ENCODE measurements around the gene PCCB.

DNA sequence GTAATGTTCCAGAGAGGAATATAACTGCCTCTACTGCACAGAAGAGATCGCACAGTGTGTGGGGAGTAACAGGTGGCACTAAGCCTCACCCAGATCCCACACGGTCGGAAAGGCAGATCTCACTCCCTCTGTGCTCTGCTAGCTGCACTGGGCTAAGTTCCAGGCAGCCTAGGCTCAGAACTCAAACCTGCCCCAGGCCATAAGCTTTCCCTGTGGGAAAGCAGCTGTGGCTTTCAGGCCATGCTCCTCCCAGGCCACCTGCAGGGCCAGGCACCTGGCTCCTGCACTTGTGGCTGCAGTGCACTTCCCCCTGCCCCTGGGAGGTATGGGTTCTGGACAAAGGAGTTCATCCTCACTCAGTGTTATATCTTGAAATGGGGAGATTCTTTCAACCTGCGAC is 27.5 kb downstream of the PCCB start:
- TF ChIP-seq, protein P1, sequence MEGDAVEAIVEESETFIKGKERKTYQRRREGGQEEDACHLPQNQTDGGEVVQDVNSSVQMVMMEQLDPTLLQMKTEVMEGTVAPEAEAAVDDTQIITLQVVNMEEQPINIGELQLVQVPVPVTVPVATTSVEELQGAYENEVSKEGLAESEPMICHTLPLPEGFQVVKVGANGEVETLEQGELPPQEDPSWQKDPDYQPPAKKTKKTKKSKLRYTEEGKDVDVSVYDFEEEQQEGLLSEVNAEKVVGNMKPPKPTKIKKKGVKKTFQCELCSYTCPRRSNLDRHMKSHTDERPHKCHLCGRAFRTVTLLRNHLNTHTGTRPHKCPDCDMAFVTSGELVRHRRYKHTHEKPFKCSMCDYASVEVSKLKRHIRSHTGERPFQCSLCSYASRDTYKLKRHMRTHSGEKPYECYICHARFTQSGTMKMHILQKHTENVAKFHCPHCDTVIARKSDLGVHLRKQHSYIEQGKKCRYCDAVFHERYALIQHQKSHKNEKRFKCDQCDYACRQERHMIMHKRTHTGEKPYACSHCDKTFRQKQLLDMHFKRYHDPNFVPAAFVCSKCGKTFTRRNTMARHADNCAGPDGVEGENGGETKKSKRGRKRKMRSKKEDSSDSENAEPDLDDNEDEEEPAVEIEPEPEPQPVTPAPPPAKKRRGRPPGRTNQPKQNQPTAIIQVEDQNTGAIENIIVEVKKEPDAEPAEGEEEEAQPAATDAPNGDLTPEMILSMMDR (IDR thresholded peaks at IDR 0.05; ENCODE audit: poor library complexity, severe bottlenecking): no peak
- TF ChIP-seq POLR2AphosphoS5 (IDR thresholded peaks at IDR 0.05) (no peak), EZH2 (IDR thresholded peaks at IDR 0.05; ENCODE audit: borderline replicate concordance, insufficient read depth, low read length, poor library complexity, severe bottlenecking) (no peak), SMC3 (conservative IDR thresholded peaks at IDR 0.05; ENCODE audit: poor library complexity) (no peak), EP300 (conservative IDR thresholded peaks at IDR 0.05; ENCODE audit: poor library complexity, severe bottlenecking) (no peak)
